ENCODE results near the gene KMT2D. TPM values are rescaled to one million over a fixed set of nuclear protein-coding genes. Genes with fewer than 3 reads are reported as not detected.

KMT2D gene
- total and polyA plus RNA-seq, 2 of the 8 experiments (the other 6 are each of a cell fraction or from before 2014, with no cell fraction given) = 9.1 to 86.3 TPM

GRCh38 chr12:49032276-49032675, 28.3 kb downstream of the KMT2D start:
- 94% methylated on average over 4 of the region's 4 CpGs; no CpG with 5 or more reads in 1 of the 2 experiments for WGBS, 2 experiments (ENCODE audit: extremely low coverage in 1 of 2, insufficient coverage in 1 of 2, insufficient read length in 1 of 2, insufficient replicate concordance in 2 of 2, low coverage in 1 of 2, low lambda C conversion rate in 2 of 2, missing lambda C conversion rate in 1 of 2)
- Histone ChIP-seq H2AK5ac (ENCODE audit: low read depth, low read length) (no peak overlapping the region), H3K27me3 (replicated peaks in 1 of 4; ENCODE audit: control insufficient read depth in 3 of 4, extremely low read depth in 1 of 4, insufficient read depth in 3 of 4, low read length in 3 of 4) (no peaks in the 10 kb centered on the region), H3K4me3 (ENCODE audit: extremely low read depth in 1 of 4, insufficient read depth in 2 of 4, low read depth in 3 of 4, low read length in 4 of 4) (no peak overlapping the region), H3K79me1 (ENCODE audit: low read depth, low read length) (no peaks in the 10 kb centered on the region; the same call in none of the 2 replicates), H3K4ac (replicated peaks; ENCODE audit: insufficient read length, low read depth, low read length) (no peak overlapping the region), H2BK12ac (ENCODE audit: low read depth, low read length) (no peak overlapping the region), H4K5ac (ENCODE audit: insufficient read length, low read depth, low read length) (no peak overlapping the region), H3K27ac (ENCODE audit: low read depth, low read length) (no peak overlapping the region), H3K56ac (replicated peaks; ENCODE audit: insufficient read length, low read depth, low read length) (no peak overlapping the region), H4K8ac (ENCODE audit: extremely low read depth, insufficient read depth, low read length) (no peak overlapping the region), H2BK120ac (replicated peaks; ENCODE audit: low read depth, low read length) (no peak overlapping the region), H3K9ac (replicated peaks in 1 of 4; ENCODE audit: extremely low read depth in 1 of 4, low read depth in 3 of 4, low read length in 3 of 4) (no peak overlapping the region), H2BK20ac (ENCODE audit: low read length) (no peak overlapping the region), H3K36me3 (ENCODE audit: control insufficient read depth in 2 of 4, insufficient read depth in 4 of 4, low read length in 3 of 4) (peaks cover 40 to 73% (median 69%) of the 10 kb centered on the region in 4 experiments), H4K91ac (replicated peaks; ENCODE audit: insufficient read length, low read length) (no peak overlapping the region), H4K20me1 (replicated peaks in 1 of 2; ENCODE audit: control insufficient read depth in 1 of 2, insufficient read depth in 2 of 2, low read length in 2 of 2) (peaks cover 4 to 11% of the 10 kb centered on the region in 2 experiments), H3K23me2 (ENCODE audit: low read depth, low read length) (no peaks in the 10 kb centered on the region), H3K4me2 (ENCODE audit: insufficient read depth in 1 of 2, low read depth in 2 of 2, low read length in 2 of 2) (no peak overlapping the region), H3K4me1 (replicated peaks in 1 of 4; ENCODE audit: control insufficient read depth in 3 of 4, insufficient read depth in 4 of 4, low read length in 3 of 4) (no peaks in the 10 kb centered on the region), H3K18ac (ENCODE audit: extremely low read depth, low read length) (no peak overlapping the region), H3K79me2 (ENCODE audit: control insufficient read depth in 1 of 2, insufficient read depth in 2 of 2, low read length in 2 of 2) (no peaks in the 10 kb centered on the region), H2BK5ac (ENCODE audit: low read depth, low read length) (no peak overlapping the region), H3K14ac (ENCODE audit: insufficient read length) (no peak overlapping the region), H2BK15ac (ENCODE audit: low read length) (no peak overlapping the region), H3K23ac (ENCODE audit: insufficient read length) (no peak overlapping the region), H2AFZ (ENCODE audit: low read length) (no peak overlapping the region), H3K9me3 (ENCODE audit: insufficient read depth in 2 of 2, low read depth in 1 of 2, low read length in 1 of 2) (no peaks in the 10 kb centered on the region)
- FAIRE-seq (no peak), DNase-seq (ENCODE audit: low read depth in 1 of 2, low spot score in 2 of 2) (no peak)
- POLR2A ChIA-PET (ENCODE audit: partially characterized antibody) = interaction anchor here (0.9 to 22.2 kb wide), 7 partner anchors 2 to 30 kb away, joined by 3 to 339 read pairs (median 5); partner anchors contain the start of gene KMT2D
- CTCF ChIA-PET (ENCODE audit: partially characterized antibody) = interaction anchor here (5.4 to 12.2 kb wide), 2 partner anchors 11 to 14 kb away, joined by 34 to 126 read pairs; no protein-coding TSS in a partner anchor
- TF ChIP-seq CTCF (IDR thresholded peaks at IDR 0.05; ENCODE audit: control extremely low read depth in 1 of 3, insufficient read depth in 1 of 3, low read depth in 1 of 3, low read length in 3 of 3) = no peak
- TF ChIP-seq CBX5 (IDR thresholded peaks at IDR 0.05; ENCODE audit: low read depth, low read length) = no peak
- no peak for TF ChIP-seq EZH2 (IDR thresholded peaks at IDR 0.05; ENCODE audit: low read depth, low read length, severe bottlenecking)
- TF ChIP-seq PHF8 (conservative IDR thresholded peaks at IDR 0.05; ENCODE audit: low read depth, low read length) = no peak
- TF ChIP-seq BACH1 (IDR thresholded peaks at IDR 0.05; ENCODE audit: low read length) = no peak
- no peak for TF ChIP-seq SP2 (IDR thresholded peaks at IDR 0.05; ENCODE audit: low read length)
- no peak for TF ChIP-seq CHD1 (IDR thresholded peaks at IDR 0.05; ENCODE audit: low read depth, low read length)
- no peak for TF ChIP-seq ATF3 (IDR thresholded peaks at IDR 0.05; ENCODE audit: insufficient read depth, low read depth, low read length)
- no peak for TF ChIP-seq SIRT6 (IDR thresholded peaks at IDR 0.05; ENCODE audit: low read length)
- TF ChIP-seq KDM4A (IDR thresholded peaks at IDR 0.05; ENCODE audit: low read depth, low read length, severe bottlenecking) = no peak
- TF ChIP-seq KDM1A (IDR thresholded peaks at IDR 0.05; ENCODE audit: borderline replicate concordance, low read length) = no peak

All from H1 (cell line).